ENCODE results near the gene AP5Z1.

AP5Z1 gene

GRCh38 chr7:4775250-4775847, at the start of gene AP5Z1:
Gene AP5Z1 (plus strand): TSS chr7:4775623. CDS start chr7:4775716, 93 bp downstream.
- peak; percentile 96 for DNase-seq (ENCODE audit: low read depth)

- DNase-seq (ENCODE audit: low read depth): no peak
These were observed 49.5 kb upstream of the AP5Z1 start for GRCh38 chr7:4725850-4726450.

- DNase-seq (ENCODE audit: low read depth): no peak
These were observed 48.9 kb upstream of the AP5Z1 start for GRCh38 chr7:4726566-4726965.

GRCh38 chr7:4727914-4728705, 47.3 kb upstream of the AP5Z1 start:
- DNase-seq (ENCODE audit: low read depth): no peak

GRCh38 chr7:4729266-4729665, 46.2 kb upstream of the AP5Z1 start:
- DNase-seq (ENCODE audit: low read depth): no peak

- no peak for DNase-seq (ENCODE audit: low read depth)
These were observed 45.1 kb upstream of the AP5Z1 start for GRCh38 chr7:4730276-4730675.

- DNase-seq (ENCODE audit: low read depth): no peak
These were observed 44.5 kb upstream of the AP5Z1 start for GRCh38 chr7:4730971-4731370.

- no peak for DNase-seq (ENCODE audit: low read depth)
These were observed 43.6 kb upstream of the AP5Z1 start for GRCh38 chr7:4731803-4732202.

- DNase-seq (ENCODE audit: low read depth): no peak
These were observed 41.4 kb upstream of the AP5Z1 start for GRCh38 chr7:4733936-4734528.

GRCh38 chr7:4734587-4735345, 40.7 kb upstream of the AP5Z1 start:
- no peak for DNase-seq (ENCODE audit: low read depth)

- no peak for DNase-seq (ENCODE audit: low read depth)
These were observed 38.1 kb upstream of the AP5Z1 start for GRCh38 chr7:4737300-4737699.

- DNase-seq (ENCODE audit: low read depth): peak; percentile 86
These were observed 36.5 kb upstream of the AP5Z1 start for GRCh38 chr7:4738711-4739527.

GRCh38 chr7:4739528-4739992, 35.9 kb upstream of the AP5Z1 start:
- DNase-seq (ENCODE audit: low read depth): no peak

- DNase-seq (ENCODE audit: low read depth): no peak
These were observed 34.6 kb upstream of the AP5Z1 start for GRCh38 chr7:4740796-4741195.

GRCh38 chr7:4742051-4742573, 33.3 kb upstream of the AP5Z1 start:
- DNase-seq (ENCODE audit: low read depth): no peak

GRCh38 chr7:4742852-4743251, 32.6 kb upstream of the AP5Z1 start:
- DNase-seq (ENCODE audit: low read depth): no peak

- DNase-seq (ENCODE audit: low read depth): peak; percentile 100
These were observed 30.8 kb upstream of the AP5Z1 start for GRCh38 chr7:4744391-4745264.

- no peak for DNase-seq (ENCODE audit: low read depth)
These were observed 30.0 kb upstream of the AP5Z1 start for GRCh38 chr7:4745265-4745919.
